Measurements from ENCODE around the gene VAMP8. TPM values are rescaled to one million over a fixed set of nuclear protein-coding genes. Genes with fewer than 3 reads are reported as not detected.

VAMP8 gene
- total RNA-seq, 2 experiments from 2014 or later = 86.8 to 96.8 TPM

DNA sequence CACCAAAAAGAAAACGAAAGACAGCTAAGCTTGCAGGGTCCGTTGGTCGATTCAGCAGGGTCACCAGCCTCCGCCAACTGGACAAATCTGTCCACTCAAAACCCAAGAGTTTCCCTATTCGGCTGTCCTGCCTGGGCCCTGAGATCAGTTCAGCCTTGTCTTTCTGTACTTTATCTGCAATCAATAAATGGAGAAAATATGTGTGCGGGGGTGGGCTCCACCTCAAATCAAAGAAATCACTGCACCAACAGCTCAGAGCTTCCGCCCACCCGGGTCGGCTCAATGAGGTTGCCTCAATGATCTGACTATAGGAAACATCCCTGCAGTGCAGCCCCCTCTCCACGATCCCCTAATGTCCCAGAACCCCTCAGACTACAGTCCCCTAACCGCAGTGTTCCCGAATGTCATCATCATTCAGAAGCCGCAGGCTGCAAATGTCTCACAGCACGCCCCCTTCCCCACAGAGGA lies 16.5 kb upstream of the VAMP8 start:
- ChIA-PET CTCF (interaction anchor here (0.7 to 3.3 kb wide), 5 partner anchors 10 to 23 kb away, joined by 3 to 15 read pairs (median 3); partner anchors contain the start of gene VAMP5), POLR2A (interaction anchor here (0.6 to 2.4 kb wide), 9 partner anchors 9 to 122 kb away, joined by 3 to 14 read pairs (median 4); partner anchors contain the start of genes C2orf68 and MAT2A)

DNA sequence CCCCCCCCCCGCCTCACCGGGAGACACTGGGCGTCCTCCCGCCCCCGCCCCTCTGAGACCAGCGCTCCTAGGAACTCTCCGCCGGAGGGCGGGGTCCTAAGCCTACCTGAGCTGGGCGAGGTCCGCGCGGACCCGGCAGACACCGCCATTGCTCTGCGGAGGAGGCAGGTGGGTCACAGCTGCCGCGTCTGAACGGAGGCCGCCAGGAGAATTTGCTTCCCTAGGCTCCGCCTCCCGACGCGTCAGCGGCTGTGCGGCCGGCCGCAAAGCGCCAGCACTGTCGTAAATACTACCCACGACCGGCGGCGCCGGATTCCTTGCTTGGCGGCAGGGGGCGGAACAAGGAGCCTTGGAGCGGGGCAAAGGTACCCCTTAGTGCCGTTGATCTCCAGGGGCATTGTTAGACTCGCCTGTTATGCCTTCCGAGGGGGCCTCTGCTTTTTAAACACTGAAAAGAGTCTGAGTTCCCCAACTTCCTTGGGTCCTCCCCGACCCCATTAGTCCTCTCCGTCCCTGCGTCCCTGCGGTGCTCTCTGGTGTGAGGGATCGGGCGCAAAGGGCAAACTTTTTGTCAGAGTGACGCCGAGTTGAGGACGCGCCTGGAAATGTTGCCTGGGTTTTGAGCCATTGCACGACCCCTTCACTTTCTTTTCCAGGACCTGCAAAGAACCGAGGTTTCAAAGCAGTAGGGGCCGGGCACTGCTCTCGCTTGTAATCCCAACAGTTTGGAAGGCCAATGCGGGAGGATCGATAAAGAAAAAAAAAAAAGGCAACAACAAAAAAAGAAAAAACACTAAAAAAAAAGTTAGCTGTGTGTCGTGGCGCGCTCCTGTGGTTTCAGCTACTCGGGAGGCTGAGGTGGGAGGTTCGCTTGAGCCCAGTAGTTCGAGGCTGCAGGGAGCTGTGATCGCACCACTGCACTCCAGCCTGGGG lies 15.8 kb upstream of the VAMP8 start, which contains the start of gene GGCX:
Gene GGCX, minus strand, starts transcription at position 214 of the 933 bp plus-strand sequence. Its CDS starts 65 bp downstream, at position 149.
- ChIA-PET CTCF (interaction anchor here (0.6 to 3.3 kb wide), 8 partner anchors 10 to 124 kb away, joined by 3 to 15 read pairs (median 3); partner anchors contain the start of gene VAMP5), POLR2A (interaction anchor here (0.5 to 2.4 kb wide), 18 partner anchors 9 to 235 kb away, joined by 3 to 14 read pairs (median 4); partner anchors contain the start of genes C2orf68 and MAT2A)

DNA sequence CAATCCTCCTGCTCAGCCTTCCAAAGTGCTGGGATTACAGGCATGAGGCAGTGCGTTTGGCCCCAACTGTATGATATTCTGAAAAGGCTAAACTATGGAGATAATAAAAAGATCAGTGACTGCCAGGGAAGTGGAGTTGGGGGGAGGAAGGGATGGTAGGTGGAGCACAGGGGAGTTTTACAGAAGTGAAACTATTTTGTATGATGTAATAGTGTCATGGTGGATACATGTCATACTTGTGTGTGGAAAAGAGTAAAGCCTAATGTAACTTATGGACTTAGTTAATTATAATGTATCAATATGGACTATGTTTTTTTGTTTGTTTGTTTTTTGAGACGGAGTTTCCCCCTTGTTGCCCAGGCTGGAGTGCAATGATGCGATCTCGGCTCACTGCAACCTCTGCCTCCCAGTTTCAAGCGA lies 13.2 kb upstream of the VAMP8 start:
- POLR2A ChIA-PET = interaction anchor here (0.5 kb wide), 1 partner anchor 21 kb away, joined by 3 read pairs; no protein-coding TSS in a partner anchor
- CTCF ChIA-PET = no interaction called here

DNA sequence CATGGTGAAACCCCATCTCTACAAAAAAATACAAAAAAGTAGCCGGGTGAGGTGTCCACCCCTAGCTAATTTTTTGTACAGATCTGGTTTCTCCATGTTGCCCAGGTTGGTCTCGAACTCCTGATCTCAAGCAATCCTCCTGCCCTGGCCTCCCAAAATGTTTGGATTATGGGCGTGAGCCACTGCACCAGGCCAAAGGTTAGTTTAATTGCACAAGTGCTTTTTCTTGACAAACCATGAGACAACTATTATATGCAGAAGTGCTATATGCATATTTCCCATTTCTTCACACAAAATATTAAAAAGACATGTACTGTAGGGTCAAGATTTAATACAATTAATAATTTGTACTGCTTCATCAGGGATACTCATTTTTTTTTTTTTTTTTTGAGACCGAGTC lies 11.1 kb upstream of the VAMP8 start:
- POLR2A ChIA-PET = interaction anchor here (0.7 kb wide), 1 partner anchor 1018 kb away, joined by 6 read pairs; no protein-coding TSS in a partner anchor
- CTCF ChIA-PET = no interaction called here

DNA sequence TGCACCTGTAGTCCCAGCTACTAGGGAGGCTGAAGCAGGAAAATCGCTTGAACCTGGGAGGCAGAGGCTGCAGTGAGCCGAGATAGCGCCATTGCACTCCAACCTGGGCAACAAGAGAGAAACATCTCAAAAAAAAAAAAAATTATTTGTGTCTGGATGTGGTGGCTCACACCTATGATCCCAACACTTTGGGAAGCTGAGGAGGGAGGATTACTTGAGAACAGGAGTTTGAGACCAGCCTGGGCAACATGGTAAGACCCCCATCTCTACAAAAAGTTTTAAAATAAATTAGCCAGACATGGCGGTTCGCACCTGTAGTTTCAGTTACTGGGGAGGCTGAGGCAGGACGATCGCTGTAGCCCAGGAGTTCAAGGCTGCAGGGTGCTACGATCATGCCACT lies 1.6 kb upstream of the VAMP8 start:
- CTCF ChIA-PET = interaction anchor here (1.6 kb wide), 1 partner anchor 20 kb away, joined by 3 read pairs; the partner anchor contains the start of gene RNF181
- POLR2A ChIA-PET = interaction anchor here (0.6 kb wide), 2 partner anchors 14 to 26 kb away, joined by 3 to 5 read pairs; no protein-coding TSS in a partner anchor

DNA sequence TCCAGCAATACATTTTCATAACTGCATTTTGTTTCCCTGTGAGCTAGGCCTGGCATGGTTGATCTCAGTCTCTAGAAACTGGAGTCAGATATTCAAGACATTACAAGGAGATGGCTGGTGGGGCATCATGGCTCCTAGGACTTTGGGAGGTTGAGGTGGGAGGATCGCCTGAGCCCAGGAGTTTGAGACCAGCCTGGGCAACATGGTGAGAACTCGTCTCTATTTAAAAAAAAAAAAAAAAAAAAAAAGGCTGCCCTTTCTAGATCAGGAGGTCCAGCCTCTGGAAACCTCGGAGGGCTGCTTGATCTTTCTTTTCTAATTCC lies 362 bp upstream of the VAMP8 start:
- ChIA-PET CTCF (interaction anchor here (0.7 to 2.5 kb wide), 4 partner anchors 11 to 471 kb away, joined by 3 to 7 read pairs (median 5); partner anchors contain the start of gene RNF181), POLR2A (interaction anchor here (0.6 kb wide), 1 partner anchor 42 kb away, joined by 5 read pairs; no protein-coding TSS in a partner anchor)

DNA sequence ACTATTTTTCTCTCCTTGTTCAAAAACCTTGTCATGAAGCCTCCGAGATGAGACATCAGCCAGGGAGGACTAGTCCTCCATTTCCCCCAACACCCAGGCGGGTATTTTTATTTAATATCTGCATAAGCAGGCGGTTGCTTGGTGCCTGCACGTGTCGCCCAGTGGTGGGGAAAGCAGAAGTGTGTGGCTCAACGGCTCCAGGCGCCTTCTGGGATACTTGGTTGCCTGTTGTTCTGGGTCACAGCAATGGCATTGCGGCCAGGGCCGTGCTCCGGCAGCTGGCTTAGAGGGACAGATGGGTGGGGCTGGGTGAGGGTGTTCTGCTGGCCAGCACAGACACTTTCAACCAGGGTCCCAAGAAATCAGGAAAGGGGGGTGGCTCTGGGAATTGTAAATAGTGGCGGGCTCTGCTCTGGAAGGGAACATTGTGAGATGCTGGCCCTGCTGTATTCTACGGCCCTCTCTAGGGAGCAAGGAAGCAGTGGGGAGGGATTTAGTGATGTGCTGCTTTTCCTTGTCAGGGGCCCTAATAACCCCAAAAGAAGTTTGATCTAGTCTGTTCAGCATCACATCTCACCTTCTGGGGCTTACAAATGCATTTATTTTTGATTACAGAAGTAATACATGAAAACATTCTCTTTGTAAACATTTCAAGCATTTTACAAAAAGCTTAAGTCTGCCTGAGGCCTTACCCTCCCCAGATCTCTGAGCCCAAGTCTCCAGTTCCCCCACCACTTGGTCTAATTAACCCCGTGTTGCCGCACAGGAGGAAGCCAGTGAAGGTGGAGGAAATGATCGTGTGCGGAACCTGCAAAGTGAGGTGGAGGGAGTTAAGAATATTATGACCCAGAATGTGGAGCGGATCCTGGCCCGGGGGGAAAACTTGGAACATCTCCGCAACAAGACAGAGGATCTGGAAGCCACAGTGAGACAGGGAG lies 1.1 kb downstream of the VAMP8 start:
- CTCF ChIA-PET = interaction anchor here (0.6 to 2.5 kb wide), 3 partner anchors 9 to 40 kb away, joined by 3 to 7 read pairs (median 6); partner anchors contain the start of genes MAT2A and RNF181
- POLR2A ChIA-PET = interaction anchor here (0.6 to 0.8 kb wide), 3 partner anchors 15 to 40 kb away, joined by 3 to 5 read pairs (median 4); partner anchors contain the start of gene MAT2A

DNA sequence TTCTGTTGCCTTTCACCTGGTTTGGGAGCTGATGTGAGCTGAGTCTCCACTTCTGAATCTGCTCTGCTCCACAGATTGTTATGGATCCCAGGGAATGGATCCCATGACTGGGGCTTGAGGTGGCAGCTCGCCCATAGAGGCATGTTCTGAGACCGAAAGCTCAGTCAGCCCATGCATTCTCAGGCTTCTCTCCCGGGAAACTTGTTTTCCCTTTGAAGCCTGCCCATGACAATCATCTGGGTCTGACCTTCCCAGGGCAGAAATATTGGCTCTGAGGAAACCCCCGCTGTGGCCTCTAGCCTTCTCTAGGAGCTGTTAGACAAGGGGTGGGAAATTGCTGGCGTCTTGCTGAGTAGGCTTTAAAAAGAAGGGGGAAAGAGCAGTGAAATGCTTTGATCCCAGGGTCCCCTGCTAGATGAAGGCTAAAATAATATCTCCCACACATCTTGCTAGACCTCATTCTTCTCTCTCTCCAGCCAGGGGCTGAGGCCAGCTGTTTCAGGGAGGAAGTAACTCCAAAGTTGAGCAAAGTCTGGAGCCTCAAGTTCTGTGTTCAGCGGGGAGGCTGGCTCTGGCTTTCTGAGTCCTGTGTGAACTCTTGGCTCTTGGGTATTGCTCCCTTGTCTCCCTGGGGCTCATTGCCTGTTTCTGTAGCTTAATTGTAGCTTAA lies 2.0 kb downstream of the VAMP8 start:
- ChIA-PET CTCF (interaction anchor here (2.5 kb wide), 1 partner anchor 16 kb away, joined by 6 read pairs; the partner anchor contains the start of gene RNF181), POLR2A (interaction anchor here (0.8 kb wide), 1 partner anchor 41 kb away, joined by 4 read pairs; the partner anchor contains the start of gene MAT2A)

DNA sequence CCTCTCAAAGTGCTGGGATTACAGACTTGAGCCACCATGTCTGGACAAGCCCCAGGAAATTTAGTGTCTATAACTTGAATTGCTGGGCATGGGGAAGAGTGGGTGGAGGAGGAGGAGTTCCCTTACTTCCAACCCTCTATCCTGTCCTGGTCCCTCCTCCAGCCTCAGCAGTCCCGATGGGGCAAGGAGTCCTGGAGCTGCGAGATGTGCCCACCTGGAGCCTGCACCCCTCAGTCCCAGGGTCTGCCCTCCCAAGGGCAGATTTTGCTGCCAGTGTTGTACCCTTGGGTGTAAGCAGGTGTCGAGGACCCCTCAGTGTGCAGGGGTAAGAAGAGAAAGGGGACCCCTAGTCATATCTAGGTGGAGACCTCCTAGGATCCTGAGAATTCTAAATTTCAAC lies 2.8 kb downstream of the VAMP8 start:
- ChIA-PET POLR2A (no interaction called here), CTCF (no interaction called here)

DNA sequence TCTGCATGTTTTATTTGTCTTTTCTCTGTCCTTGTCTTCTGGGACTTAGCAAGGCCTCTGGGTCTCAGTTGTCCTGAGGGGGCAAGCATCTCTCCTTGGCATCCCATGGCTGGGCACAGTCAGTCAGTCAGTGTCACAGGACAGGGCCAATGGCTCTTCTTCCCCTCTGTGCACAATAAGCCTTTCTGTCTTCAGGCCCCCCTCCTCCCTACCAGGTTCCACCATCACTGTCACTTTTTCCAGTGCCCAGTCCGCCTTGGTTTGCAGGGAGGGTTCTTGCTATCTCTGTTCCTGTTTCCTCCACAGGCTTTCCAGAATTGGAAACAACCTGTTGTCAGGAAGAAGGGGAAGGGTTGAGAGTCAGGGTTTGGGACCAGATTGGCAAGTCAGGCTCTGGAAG lies 5.1 kb downstream of the VAMP8 start:
- ChIA-PET CTCF (no interaction called here), POLR2A (no interaction called here)

DNA sequence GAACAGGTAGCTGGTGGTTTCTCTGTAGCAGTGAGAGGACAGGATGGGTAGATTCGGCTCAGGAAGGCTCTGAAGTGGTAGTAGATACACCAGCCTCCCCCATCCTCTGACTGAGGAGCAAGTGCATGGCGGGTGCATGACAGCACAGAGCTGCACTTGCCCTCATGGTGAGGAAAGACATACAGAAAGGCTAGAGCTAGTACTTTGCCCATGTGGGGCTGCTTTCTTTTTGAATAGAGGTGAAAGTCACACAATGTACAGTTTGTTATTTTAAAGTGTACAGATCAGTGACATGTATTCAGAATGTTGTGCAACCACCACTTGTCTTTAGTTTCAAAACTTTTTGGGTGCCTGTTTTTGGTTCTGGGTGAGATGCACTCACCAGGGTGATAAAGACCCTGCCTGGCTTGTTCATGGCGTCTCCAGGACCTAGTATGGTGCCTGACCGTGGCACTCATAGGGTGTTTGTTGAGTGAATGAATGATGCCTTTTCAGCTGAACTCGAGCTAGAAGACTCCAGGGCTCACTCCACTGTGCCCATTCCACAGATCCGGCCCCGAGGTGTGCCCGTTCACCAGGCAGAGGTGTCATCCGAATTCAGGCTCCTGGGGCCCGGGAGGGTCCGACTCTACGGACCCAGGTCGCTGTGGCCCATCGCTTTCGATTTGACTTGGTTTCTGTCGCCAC lies 6.4 kb downstream of the VAMP8 start:
- POLR2A ChIA-PET = interaction anchor here (2.9 kb wide), 1 partner anchor 12 kb away, joined by 12 read pairs; the partner anchor contains the start of gene RNF181
- CTCF ChIA-PET = interaction anchor here (0.7 to 1.8 kb wide), 3 partner anchors 22 to 53 kb away, joined by 3 to 4 read pairs (median 3); no protein-coding TSS in a partner anchor

DNA sequence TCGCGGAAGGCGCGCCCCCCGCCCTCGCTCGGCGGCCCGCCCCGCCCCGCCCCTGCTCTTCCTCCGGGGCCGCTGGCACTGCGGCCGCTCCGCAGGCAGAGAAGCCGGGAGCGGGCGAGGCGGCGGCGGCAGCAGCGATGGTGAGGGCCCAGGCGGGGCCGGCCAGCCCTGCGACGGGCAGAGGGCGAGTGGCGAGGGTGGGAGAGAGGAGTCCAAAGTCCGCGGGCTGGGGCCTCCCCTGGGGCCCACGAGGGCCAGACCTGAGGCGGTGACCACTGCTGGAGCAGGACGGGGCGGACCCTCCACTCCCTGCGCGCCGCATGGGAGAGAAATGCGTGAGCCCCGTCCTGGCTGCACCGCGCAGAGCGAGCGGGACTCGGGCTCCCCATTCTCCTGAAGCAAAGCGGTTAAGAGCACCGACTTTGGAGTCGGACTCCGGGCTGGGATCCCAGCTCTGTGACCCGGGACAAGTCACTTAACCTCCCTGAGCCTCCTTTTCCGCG lies 7.0 kb downstream of the VAMP8 start, which contains the start of gene VAMP5:
Gene VAMP5, plus strand, starts transcription at position 78 of the 503 bp plus-strand sequence. Its CDS starts 60 bp downstream, at position 138.
- POLR2A ChIA-PET = interaction anchor here (0.6 to 2.9 kb wide), 2 partner anchors 11 to 33 kb away, joined by 3 to 12 read pairs; partner anchors contain the start of gene RNF181
- CTCF ChIA-PET = interaction anchor here (1.5 to 1.8 kb wide), 2 partner anchors 24 to 53 kb away, joined by 3 to 4 read pairs; no protein-coding TSS in a partner anchor

DNA sequence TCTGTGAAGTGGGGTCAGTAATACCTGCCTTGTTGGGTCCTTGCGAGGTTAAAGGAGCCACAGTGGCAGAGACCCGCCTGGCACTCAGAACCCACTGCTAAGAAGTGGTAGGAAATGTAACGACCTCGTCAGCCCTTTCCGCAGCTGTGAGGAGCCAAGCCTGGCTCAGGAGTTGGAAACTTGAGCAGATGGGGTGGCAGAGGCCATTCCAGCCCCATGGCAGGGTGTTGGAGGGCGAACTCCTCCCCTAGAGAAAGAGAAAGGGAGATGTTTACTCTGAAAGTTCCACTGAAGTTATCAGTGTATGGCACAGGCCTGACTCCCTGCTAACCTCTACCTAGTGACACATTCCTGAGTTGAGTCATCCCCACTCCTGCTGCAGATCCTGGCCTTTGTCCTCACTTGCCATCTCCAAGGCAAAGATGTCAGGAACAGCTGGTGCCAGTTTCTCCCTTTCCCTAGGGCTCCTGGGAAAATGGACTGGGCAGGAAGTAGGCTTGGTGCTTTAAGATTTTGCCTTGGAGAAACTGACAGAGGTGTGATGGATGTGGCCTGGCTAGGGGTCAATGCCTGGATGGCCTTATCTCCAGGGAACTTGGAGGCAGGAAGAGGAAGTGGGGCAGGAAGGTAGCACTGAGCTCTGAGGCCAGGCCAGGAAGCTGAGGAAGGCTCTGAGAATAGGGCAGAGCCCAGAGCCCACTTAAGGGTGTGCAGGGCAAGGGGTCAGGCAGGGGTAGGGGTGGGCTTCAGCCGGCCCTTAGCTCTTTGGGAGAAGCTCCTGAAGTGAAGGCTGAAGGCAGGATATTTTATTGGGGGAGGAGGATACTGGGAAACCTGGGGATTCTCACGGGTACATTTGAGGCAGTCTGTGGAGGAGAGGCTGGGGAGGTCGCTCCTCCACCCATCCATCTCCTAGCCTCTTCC lies 7.7 kb downstream of the VAMP8 start:
- ChIA-PET POLR2A (interaction anchor here (0.6 to 2.9 kb wide), 3 partner anchors 10 to 32 kb away, joined by 3 to 12 read pairs (median 3); partner anchors contain the start of gene RNF181), CTCF (interaction anchor here (1.5 to 1.8 kb wide), 2 partner anchors 24 to 52 kb away, joined by 3 to 4 read pairs; no protein-coding TSS in a partner anchor)

DNA sequence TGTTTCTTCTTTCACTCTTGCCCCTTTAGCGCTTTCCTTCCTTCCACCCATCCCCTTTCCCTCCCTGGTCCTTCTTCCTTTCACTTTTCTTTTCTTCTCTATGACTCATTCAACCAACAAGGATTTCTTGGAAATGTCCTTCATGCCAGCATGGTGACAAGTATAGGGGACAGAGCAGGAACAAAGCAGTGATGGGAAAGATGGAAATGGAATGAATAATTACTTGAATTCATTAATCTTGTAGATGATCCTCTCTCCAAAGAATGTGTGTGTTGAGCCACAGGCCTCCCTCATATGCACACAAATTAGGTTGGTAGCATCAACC lies 8.4 kb downstream of the VAMP8 start:
- POLR2A ChIA-PET = interaction anchor here (2.9 kb wide), 1 partner anchor 10 kb away, joined by 12 read pairs; the partner anchor contains the start of gene RNF181
- CTCF ChIA-PET = no interaction called here

DNA sequence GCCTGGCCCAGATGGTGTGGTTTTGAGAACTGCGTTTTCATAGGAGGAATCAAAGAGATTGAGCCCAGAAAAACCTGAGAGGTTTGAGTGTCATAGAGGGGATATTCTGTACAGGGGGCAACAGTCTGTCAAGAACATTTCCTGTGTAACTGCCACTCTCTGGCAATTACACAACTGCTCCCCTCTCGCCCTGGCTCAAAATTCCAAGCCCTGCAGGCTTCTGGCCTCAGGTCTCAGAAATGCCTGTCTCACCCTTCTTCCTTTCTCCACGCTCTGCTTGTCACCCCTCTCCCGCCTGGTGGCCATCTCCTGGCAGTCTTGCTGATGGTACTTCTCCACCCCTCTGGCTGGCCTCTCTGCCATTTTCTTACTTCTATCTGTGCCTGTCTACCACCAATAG lies 10.8 kb downstream of the VAMP8 start:
- POLR2A ChIA-PET = no interaction called here
- CTCF ChIA-PET = interaction anchor here (1.1 kb wide), 1 partner anchor 10 kb away, joined by 7 read pairs; the partner anchor contains the start of gene VAMP8

DNA sequence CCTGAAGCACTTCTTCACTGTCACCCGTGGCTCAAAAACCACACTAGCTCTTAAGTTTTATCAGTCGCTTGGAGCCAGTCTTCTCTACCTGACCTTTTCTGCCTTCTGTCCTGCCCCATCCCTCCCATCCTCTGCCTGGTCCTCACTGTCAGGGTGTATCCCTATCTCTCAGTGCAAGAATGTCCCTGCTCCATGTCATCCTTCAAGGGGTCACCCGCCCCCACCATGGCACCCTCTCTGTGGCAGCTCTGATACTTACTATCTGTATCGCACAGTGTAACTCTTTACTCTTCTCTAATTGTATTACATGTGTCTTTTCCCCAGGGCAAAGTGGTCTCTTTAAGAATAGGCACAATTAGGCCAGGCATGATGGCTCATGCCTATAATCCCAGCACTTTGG lies 11.3 kb downstream of the VAMP8 start:
- CTCF ChIA-PET = interaction anchor here (1.3 kb wide), 1 partner anchor 15 kb away, joined by 4 read pairs; the partner anchor contains the start of gene TMEM150A
- POLR2A ChIA-PET = no interaction called here

All from activated CD8-positive, alpha-beta memory T cell treated with anti-CD3 and anti-CD28 coated beads for 36 hours (primary cell).